GM19438 (cell line): ENCODE measurements around the gene ACTN4.

ENCODE experiments used
- ATAC-seq: cut with Tn5 transposase; IDR thresholded peaks from one replicate; pipeline ENCODE4 v1.9.1; 2021; ENCODE audit warnings: low read depth; ENCODE audit not compliant: unreplicated experiment

The ACTN4 gene

GRCh38 chr19:38660724-38661123 is 13.3 kb downstream of the ACTN4 start:
- ATAC-seq, result no peak

DNA sequence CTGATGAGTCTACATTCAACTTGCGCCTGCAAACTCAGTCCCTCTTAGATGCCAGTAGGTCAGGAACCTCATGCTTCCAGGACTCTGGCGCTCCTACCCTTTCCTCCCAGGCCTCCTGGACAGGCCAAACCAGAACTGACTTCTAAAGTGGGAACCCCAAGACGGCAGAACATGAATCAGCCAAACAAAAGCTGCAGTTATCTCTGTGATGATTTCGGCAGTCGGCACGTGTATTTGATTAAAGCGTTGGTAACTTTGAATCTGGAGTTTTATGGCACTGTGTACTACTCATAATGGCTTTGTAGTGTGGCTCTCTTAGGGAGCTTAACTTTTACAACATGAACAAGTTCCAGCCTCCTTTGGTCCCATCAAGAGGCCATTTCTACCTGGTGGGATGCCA is 13.7 kb downstream of the ACTN4 start:
- ATAC-seq, result no peak

- no peak for ATAC-seq
These were observed 14.5 kb downstream of the ACTN4 start for GRCh38 chr19:38661996-38662395.

DNA sequence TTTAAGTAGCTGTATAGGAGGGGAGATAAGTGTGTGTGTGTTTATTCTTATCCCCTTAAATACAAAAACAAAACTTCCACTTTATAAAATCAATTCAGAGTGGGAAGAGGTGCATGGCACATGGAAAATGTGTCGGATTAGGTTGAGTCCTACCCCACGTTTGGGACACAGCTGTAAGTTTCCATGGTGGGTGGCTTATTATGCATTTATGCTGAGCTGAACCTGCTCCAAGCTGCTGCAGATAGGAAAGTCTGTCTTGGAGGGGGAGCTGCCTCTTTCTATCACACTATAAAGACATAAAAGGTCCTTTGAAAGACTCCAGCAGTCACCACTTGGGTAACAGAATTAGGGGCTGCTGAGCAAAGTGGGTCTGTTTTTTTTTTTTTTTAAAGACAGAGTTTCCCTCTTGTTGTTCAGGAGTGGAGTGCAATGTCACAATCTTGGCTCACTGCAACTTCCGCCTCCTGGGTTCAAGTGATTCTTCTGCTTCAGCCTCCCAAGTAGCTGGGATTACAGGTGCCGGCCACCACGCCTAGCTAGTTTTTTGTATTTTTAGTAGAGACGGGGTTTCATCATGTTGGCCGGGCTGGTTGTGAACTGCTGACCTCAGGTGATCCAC is 15.2 kb downstream of the ACTN4 start:
- ATAC-seq, result no peak

DNA sequence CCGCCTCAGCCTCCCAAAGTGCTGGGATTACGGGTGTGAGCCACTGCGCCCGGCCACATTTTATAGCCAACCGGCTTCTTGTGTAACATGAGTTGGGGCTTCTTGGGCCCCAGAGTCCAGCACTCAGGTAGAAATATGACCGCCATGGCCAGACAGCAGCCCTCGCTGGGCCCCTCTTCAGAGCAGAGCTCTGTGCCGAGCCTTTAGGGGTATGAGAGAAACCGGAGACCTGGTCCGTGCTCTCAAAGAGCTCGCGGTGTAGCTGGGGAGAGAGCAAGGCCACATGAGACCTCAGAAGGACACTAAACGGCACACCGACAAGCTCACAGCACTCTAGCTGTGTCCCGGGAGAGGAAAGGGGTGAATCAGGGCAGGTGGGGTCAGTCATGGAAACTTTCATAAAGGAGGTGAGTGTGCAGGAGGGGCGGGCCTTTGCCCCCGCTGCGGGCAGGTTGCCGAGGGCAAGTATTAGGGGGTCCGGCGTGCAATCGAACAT is 15.8 kb downstream of the ACTN4 start:
- ATAC-seq, result no peak

- ATAC-seq, result no peak
These were observed 16.6 kb downstream of the ACTN4 start for GRCh38 chr19:38663957-38664502.

- no peak for ATAC-seq
These were observed 17.2 kb downstream of the ACTN4 start for GRCh38 chr19:38664503-38665211.

DNA sequence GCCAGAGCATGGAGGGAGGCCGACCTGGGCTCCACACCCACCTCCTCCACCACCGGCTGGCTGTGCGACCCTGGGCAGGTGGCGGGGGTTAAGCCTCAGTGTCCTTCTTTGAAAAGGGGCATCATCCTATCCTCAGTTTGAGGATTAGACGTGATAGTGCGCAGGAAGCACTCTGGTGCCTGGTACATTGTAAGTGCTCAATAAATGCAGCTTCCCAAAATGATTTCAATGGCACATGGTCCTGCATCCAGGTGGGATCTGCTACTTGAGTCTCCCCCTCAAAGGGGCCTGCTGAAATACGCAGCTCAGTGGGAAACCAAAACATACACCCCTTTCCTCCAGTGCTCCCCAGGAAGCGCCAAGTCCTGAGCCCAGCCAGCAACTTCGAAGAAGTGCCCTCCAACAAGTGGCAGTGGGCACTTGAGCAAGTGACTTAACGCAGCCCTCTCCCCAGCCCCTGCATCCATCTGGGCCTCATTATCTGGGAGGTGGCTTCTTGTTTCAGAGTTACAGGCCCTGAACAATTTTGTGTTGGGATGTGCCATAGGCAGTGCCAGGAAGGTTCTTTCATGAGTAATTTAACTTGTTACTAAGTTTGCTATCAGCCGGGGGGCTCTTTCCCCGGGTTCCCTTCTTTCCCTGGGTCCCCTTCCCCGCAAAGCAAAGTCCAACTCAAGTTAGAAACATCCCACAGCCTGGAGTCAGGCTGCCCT is 17.9 kb downstream of the ACTN4 start:
- ATAC-seq, result no peak

GRCh38 chr19:38665950-38666662 is 18.7 kb downstream of the ACTN4 start:
- no peak for ATAC-seq

GRCh38 chr19:38666663-38667511 is 19.4 kb downstream of the ACTN4 start:
- no peak for ATAC-seq

- no peak for ATAC-seq
These were observed 20.3 kb downstream of the ACTN4 start for GRCh38 chr19:38667661-38668171.

GRCh38 chr19:38669552-38669951 is 22.1 kb downstream of the ACTN4 start:
- ATAC-seq, result no peak

DNA sequence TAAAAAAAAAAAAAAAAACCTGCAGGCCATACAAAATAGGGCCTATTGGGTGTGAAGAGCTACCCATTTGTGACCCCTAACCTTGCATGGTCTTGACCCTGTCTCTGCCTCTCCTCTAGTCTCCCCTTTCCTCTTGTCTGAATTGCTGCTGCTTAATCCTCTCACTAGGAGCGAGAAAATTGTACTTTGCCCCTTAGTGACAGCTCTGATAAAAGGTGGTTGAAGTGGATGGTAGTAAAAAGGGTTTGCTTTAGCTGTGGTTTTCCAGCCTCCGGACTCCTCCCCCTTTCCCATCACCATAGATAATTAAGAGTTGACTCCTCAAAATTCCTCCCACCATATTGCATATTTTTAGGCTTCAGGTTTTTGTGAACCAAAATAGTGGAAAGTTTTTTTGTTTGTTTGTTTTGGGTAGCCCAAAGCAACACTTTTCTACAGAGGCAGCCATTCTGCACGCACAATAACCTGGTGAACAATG is 23.5 kb downstream of the ACTN4 start:
- ATAC-seq, result no peak

DNA sequence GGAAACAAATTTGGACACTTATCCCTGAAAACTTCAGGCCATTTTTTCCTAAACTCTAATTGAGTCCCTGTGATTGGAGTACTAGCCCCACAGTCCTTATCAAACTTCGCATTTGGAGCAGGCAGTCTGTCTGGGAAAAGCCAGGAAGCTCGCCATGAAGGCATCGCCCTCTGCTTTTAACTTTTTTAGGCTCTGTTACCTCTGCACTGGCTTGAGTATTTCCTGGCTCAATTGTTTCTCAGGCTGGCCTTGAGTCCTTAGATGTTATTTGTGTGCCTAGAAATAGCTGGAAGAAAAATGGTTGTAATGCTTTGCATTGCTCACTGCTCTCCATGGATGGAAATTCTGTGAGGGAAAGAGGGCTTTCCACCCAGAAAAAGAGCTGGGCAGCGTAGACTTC is 24.2 kb downstream of the ACTN4 start:
- ATAC-seq, result no peak

DNA sequence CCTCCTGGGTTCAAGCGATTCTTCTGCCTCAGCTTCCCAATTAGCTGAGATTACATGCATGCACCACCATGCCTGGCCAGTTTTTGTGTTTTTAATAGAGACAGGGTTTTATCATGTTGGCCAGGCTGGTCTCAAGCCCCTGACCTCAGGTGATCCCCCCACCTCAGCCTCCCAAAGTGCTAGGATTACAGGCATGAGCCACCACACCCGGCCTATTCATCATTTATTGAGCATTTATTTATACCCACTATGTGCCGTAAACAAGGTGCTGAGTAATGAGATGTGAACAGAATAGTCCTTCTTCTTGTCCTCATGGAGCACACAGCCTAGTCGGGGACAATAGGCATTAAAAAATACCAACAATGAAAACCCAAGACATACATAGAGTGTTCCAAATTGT is 25.6 kb downstream of the ACTN4 start:
- no peak for ATAC-seq

DNA sequence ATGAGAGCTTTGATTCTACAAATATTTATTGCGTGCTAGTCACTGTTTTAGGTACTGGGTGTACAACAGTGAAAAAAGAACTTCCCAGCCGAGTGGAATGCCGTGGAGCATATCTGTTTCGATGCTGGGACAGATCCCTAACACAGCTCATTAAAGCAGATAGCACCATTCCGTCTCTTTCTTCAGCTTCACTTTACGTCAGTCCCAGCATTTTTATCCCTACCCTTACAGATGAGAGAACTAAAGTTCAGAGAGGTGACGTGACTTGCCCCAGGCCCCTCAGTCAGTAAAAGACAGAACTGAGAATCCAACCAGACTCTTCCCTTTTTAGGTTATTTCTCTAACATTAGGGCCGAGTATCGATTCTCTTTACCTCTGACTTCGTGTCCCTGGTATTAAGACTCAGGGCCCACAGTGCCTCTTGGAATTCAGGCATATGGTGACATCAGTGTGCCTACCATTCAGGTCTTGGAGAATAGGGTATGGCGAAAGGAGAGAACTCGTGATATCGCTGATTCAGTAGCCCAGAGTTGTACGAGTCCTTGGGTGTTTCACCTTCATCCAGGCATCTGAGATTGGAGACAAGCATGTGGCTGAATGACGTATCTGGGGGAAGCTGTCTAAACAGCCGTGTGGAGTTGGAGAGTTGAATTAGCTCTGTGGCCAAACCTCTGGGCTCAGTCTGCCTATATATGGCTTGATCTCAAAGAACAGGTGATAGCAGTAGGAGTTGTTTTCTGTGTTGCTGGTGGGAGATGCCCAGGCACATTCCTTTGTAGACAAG is 27.1 kb downstream of the ACTN4 start:
- ATAC-seq, result no peak

DNA sequence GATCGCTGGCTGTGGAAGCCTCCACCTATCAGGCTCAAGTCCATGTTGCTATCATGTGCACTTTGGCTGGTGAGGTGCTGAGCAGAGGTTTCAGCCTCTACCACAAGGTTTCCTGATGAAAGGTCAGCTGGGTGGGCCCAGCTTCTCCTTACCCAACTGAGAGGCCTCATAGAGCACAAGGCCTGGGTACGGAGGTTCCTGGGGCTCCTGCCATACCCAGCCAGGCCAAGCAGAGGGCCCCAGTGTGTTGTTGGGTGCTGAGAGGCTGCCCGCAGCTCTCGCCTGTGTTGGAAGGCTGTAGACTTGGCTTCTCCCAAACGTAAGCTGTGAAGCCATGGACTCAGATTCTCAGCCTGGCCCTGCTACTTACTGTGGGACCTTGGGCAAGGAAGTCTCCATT is 28.2 kb downstream of the ACTN4 start:
- ATAC-seq, result no peak

DNA sequence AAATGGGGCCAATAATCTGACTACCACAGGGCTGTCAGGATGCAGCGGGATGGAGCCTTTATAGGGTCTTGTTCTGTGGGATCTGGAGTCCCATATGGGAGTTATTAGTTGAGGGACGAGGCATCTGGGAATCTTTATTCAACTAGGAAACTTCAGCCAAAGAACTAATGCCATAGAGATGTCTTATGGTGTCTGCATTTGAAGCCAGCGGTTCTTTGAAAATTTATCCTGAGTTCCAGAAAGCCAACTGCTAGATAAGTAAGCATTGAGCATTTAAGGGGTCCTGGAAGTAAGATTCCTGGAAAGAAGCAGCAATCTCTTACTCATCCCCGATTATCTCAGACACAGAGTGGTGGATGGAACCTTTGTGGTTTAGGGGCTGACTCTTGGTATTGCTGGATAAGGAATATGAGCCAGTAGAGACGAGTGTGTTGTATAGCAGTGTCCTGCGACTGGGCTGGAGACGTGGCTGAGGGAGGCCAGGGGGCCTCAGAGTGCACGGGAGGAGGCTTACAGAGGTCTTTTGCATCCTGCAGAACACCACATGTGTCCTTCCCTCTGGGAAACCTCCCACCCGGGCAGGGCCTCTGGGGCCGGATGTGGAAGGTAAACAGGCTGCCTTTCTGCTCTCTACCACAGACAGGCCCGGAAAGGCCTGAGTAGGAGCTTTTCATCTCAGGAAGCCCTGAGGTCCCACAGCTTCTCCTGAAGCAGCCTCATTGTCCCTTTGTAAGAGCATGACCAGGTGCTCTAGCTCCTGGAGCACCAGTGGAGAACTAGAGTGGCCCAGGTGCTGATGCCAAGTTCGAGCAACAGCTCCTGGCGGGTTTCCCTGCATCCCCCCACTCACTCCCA is 28.8 kb downstream of the ACTN4 start:
- no peak for ATAC-seq
